ENCODE results near the gene GTF2F2. TPM values are rescaled to one million over a fixed set of nuclear protein-coding genes. Genes with fewer than 3 reads are reported as not detected.

The GTF2F2 gene
- polyA plus RNA-seq, 1 donor: 19.3 TPM

DNA sequence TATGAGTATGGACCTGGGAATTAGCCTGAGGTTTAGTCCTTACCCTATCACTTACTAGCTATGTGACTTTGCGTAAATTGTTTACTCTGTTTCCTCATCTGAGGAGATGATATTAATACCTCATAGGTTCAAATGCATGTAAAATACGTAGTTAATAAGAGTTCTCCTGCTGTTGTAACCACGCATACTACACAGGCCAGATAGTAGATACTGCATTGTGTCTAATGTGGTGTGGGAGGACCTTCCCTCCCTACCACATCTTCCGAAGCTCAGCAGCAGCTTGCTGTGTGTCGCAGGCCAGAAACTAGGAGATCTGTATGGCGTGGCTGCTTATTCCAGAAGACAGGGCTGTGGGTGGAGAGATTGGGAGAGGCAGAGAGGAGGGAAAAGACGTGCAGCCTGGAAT lies 23.0 kb downstream of the GTF2F2 start:
- Histone ChIP-seq H3K4me3 (ENCODE audit: low read length) (no peak overlapping the region), H3K27me3 (ENCODE audit: control insufficient read depth, insufficient read depth, low read length) (no peaks in the 10 kb centered on the region), H3K27ac (ENCODE audit: low read length) (no peak overlapping the region), H3K9me3 (ENCODE audit: control insufficient read depth, low read depth, low read length) (no peaks in the 10 kb centered on the region), H3K4me1 (ENCODE audit: control insufficient read depth, insufficient read depth, low read length) (no peaks in the 10 kb centered on the region), H3K36me3 (ENCODE audit: control insufficient read depth, insufficient read depth, low read length) (peaks cover 10% of the 10 kb centered on the region)
- no peak for DNase-seq
- WGBS (ENCODE audit: insufficient coverage, low lambda C conversion rate): 100% methylated on average over 2 of the region's 7 CpGs

DNA sequence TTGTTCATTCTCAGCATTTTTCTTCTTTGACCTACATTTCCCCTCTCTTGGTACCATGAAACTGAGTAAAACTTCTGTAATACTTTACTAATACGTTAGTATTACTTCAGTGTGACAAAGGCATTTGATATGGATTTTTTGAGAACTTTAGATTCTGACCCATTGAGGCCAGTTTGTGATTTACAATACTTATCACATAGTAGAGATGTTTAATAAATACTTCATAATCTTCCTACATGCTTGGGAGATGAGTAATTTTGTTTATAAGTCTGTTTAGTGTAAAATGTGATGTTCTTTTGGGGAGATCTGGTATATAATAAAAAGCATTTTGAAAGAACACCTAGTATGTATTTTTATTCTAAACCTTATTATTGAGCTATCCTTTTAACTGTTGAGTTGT lies 29.7 kb downstream of the GTF2F2 start:
- H3K36me3 ChIP-seq (ENCODE audit: control insufficient read depth, insufficient read depth, low read length): peaks cover 2% of the 10 kb centered on the region
- H3K27me3 ChIP-seq (ENCODE audit: control insufficient read depth, insufficient read depth, low read length): no peaks in the 10 kb centered on the region
- no peaks in the 10 kb centered on the region for H3K4me1 ChIP-seq (ENCODE audit: control insufficient read depth, insufficient read depth, low read length)
- H3K27ac ChIP-seq (ENCODE audit: low read length): no peak overlapping the region
- no peaks in the 10 kb centered on the region for H3K9me3 ChIP-seq (ENCODE audit: control insufficient read depth, low read depth, low read length)
- DNase-seq: no peak
- H3K4me3 ChIP-seq (ENCODE audit: low read length): no peak overlapping the region
- whole genome bisulfite sequencing (ENCODE audit: insufficient coverage, low lambda C conversion rate): 100% methylated on average over 1 of the region's 1 CpG

DNA sequence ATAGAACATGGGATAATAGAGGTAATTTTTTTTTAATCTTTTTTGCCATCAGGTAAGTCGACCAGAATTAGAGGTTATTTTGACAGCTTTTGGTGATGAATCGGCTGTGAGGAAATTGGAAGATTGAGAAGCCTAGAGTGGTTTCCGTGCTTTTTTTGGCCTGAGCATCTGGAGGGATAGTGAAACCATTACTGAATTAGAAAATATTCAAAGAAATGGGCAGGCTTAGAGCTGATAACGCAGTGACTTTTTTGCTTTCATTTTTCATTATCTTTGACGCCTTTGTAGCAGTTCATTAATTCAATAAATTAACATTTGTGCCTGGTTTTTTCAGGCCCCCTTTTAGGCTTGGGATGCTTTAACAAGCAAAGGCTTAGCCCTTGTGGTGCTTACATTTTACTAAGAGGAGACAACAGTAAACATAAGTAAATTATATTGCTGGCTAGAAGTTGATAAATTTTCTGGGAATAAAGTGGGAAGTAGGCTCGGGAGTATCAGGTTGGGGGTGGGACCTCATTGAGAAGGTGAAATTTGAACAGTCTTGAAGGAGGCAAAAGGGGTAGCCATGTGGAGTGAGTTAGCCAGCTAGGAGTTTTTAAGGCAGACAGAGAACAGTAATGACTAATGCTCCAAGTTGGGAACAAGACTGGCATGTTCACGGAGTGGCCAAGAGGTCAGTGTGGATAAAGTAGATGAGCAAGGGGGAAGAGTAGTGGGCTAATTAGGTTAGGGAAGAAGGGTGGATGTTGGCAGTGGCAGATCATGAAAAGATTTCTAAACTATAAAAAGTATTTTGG lies 36.5 kb downstream of the GTF2F2 start:
- Histone ChIP-seq H3K27ac (ENCODE audit: low read length) (no peak overlapping the region), H3K27me3 (ENCODE audit: control insufficient read depth, insufficient read depth, low read length) (no peaks in the 10 kb centered on the region), H3K4me3 (ENCODE audit: low read length) (no peak overlapping the region), H3K4me1 (ENCODE audit: control insufficient read depth, insufficient read depth, low read length) (no peaks in the 10 kb centered on the region), H3K9me3 (ENCODE audit: control insufficient read depth, low read depth, low read length) (no peaks in the 10 kb centered on the region), H3K36me3 (ENCODE audit: control insufficient read depth, insufficient read depth, low read length) (peaks cover 20% of the 10 kb centered on the region)
- 98% methylated on average over 5 of the region's 7 CpGs for WGBS (ENCODE audit: insufficient coverage, low lambda C conversion rate)
- no peak for DNase-seq

DNA sequence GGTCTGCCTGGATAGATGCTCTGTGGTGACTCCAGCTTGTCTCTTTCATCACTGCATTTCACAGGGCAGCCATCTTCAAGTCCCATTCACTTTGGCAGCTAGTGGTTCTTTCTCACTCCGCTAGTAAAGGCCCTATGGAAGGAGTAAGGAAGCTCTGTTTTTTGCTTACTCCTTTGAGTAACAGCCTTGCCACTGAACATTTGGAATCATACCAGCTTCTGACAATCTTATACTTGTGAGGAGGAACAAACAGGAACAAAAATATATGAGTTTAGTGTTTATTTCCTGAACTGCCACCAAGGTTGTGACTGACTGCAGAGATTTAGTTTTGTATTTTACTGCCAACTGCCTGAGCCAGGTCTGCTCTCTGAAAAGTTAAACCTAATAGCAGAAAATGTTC lies 41.9 kb downstream of the GTF2F2 start:
- Histone ChIP-seq H3K27ac (ENCODE audit: low read length) (no peak overlapping the region), H3K36me3 (ENCODE audit: control insufficient read depth, insufficient read depth, low read length) (peaks cover 14% of the 10 kb centered on the region), H3K27me3 (ENCODE audit: control insufficient read depth, insufficient read depth, low read length) (no peaks in the 10 kb centered on the region), H3K4me1 (ENCODE audit: control insufficient read depth, insufficient read depth, low read length) (no peaks in the 10 kb centered on the region), H3K9me3 (ENCODE audit: control insufficient read depth, low read depth, low read length) (no peaks in the 10 kb centered on the region), H3K4me3 (ENCODE audit: low read length) (no peak overlapping the region)
- WGBS (ENCODE audit: insufficient coverage, low lambda C conversion rate): no CpG with 5 or more reads among the region's 1 CpG
- DNase-seq: no peak

DNA sequence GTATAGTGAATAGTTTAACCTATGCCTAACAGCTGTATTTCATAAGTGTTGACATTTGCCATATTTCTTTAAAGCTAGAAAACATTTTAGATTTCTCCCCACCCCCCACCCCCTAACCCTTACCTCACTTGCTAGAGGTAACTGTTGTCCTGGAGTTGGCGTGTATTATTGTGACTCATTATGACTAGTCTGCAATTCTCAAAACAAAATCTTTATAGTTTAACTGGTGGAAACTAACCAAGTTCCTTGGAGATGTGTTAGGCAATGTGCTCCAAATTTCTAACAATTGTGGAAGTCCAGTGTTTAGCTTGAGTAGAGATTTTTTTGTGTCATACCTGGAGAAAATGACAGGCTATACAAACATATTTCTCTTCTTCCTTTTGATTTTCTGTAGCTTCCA lies 42.5 kb downstream of the GTF2F2 start:
- no CpG with 5 or more reads among the region's 1 CpG for WGBS (ENCODE audit: insufficient coverage, low lambda C conversion rate)
- no peaks in the 10 kb centered on the region for H3K27me3 ChIP-seq (ENCODE audit: control insufficient read depth, insufficient read depth, low read length)

DNA sequence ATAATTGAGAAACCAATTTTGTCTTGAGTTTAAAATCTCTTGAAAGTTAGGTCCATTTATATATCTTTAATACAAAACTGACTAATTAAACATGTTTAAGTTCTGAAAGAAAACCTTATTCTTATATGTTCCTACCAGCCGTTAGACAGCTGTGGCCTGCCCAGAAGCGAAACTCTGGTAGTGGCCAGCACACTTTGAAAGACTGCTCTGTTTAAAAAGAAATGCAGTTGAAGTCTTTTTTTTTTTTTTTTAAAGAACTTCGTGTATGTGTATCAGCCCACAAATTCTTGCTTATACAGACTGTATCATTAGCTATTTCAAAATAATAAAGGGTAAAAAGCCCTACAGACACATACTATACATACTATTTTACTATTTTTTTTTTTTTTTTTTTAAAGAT lies 46.5 kb downstream of the GTF2F2 start:
- H3K9me3 ChIP-seq (ENCODE audit: control insufficient read depth, low read depth, low read length): no peaks in the 10 kb centered on the region
- H3K27me3 ChIP-seq (ENCODE audit: control insufficient read depth, insufficient read depth, low read length): no peaks in the 10 kb centered on the region
- no peak for DNase-seq
- no peak overlapping the region for H3K4me3 ChIP-seq (ENCODE audit: low read length)
- no peak overlapping the region for H3K27ac ChIP-seq (ENCODE audit: low read length)
- peaks cover 6% of the 10 kb centered on the region for H3K36me3 ChIP-seq (ENCODE audit: control insufficient read depth, insufficient read depth, low read length)
- WGBS (ENCODE audit: insufficient coverage, low lambda C conversion rate): no CpG with 5 or more reads among the region's 3 CpGs
- H3K4me1 ChIP-seq (ENCODE audit: control insufficient read depth, insufficient read depth, low read length): no peaks in the 10 kb centered on the region

More for the DNA sequence above, 42.5 kb downstream of the GTF2F2 start:
- Histone ChIP-seq H3K27ac (ENCODE audit: low read length) (no peak overlapping the region), H3K9me3 (ENCODE audit: control insufficient read depth, low read depth, low read length) (no peaks in the 10 kb centered on the region), H3K36me3 (ENCODE audit: control insufficient read depth, insufficient read depth, low read length) (peaks cover 10% of the 10 kb centered on the region), H3K4me1 (ENCODE audit: control insufficient read depth, insufficient read depth, low read length) (no peaks in the 10 kb centered on the region), H3K4me3 (ENCODE audit: low read length) (no peak overlapping the region)
- no peak for DNase-seq

DNA sequence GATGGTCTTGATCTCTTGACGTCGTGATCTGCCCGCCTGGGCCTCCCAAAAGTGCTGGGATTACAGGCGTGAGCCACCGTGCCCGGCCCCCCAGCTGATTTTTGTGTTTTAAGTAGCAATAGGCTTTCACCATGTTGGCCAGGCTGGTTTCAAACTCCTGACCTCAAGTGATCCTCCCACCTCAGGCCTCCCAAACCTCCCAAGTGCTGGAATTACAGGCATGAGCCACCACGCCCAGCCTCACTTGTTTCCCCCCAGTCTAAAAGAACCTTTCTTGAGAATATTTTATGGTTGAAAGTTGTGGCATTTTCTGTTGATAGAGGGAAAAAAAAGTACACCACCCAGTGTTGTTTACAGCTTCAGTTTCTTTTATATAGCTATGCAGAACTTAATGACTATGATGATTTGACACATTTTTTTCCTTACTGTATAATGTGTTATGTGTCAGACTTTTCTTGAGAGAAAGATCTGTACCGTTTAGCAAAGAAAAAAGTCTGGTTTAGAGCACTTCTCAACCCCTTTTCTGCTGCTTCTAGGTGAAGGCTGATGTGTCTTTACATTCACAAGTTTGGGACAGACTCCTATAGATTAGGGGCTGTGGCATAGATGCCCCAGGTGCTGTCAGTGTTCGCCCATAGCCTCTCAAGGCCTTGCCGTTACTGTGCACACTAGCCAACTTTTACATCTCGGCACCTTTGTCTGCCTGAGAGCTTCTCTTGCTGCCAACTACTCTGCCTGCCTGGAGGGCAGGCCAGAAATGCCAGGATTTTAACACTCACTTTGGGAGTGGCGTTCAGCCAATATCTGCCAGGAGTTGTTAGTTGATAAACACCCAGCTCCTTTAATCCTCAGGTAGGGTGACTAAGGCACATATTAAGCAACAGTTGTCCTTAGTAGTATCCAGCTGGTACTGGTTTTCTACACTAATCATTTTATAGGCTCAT lies 47.6 kb downstream of the GTF2F2 start:
- no peak overlapping the region for H3K27ac ChIP-seq (ENCODE audit: low read length)
- WGBS (ENCODE audit: insufficient coverage, low lambda C conversion rate): no CpG with 5 or more reads among the region's 12 CpGs
- H3K27me3 ChIP-seq (ENCODE audit: control insufficient read depth, insufficient read depth, low read length): no peaks in the 10 kb centered on the region
- DNase-seq: peak; percentile 9 to 23
- no peak overlapping the region for H3K4me3 ChIP-seq (ENCODE audit: low read length)
- no peaks in the 10 kb centered on the region for H3K4me1 ChIP-seq (ENCODE audit: control insufficient read depth, insufficient read depth, low read length)
- peaks cover 3% of the 10 kb centered on the region for H3K36me3 ChIP-seq (ENCODE audit: control insufficient read depth, insufficient read depth, low read length)
- H3K9me3 ChIP-seq (ENCODE audit: control insufficient read depth, low read depth, low read length): no peaks in the 10 kb centered on the region

DNA sequence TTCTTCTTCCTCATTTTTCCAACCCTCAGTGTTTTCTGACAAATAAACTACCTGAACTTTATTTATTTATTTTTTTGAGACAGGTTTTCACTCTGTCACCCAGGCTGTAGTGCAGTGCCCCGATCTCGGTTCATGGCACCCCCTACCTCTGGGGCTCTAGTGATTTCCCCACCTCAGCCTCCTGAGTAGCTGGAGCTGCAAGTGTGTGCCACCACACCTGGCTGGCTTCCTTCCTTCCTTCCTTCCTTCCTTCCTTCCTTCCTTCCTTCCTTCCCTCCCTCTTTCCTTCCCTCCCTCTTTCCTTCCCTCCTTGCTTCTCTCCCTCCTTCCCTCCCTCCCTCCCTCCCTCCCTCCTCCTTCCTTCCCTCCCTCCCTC lies 48.2 kb downstream of the GTF2F2 start:
- no CpG with 5 or more reads among the region's 2 CpGs for WGBS (ENCODE audit: insufficient coverage, low lambda C conversion rate)
- H3K27ac ChIP-seq (ENCODE audit: low read length): no peak overlapping the region
- DNase-seq: no peak
- H3K27me3 ChIP-seq (ENCODE audit: control insufficient read depth, insufficient read depth, low read length): no peaks in the 10 kb centered on the region
- no peak overlapping the region for H3K4me3 ChIP-seq (ENCODE audit: low read length)
- peaks cover 3% of the 10 kb centered on the region for H3K36me3 ChIP-seq (ENCODE audit: control insufficient read depth, insufficient read depth, low read length)
- H3K4me1 ChIP-seq (ENCODE audit: control insufficient read depth, insufficient read depth, low read length): no peaks in the 10 kb centered on the region
- no peaks in the 10 kb centered on the region for H3K9me3 ChIP-seq (ENCODE audit: control insufficient read depth, low read depth, low read length)

DNA sequence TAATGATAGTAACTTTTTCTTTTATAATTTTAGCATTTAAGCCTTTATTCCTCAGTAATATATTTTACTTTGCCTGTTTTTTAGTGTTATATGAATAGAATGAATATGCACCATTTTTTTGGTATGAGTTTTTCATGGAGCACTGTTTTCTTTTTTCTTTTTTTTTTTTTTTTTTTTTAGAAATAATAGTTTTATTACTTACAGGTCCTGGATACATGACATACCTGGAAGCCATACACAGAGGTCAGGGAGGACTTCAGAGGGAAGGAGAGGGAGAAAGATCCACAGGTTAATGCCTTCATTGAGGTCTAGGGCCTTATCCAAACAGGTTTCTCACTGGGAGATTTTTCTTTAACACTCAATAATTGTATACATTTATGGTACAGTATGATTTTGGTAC lies 54.2 kb downstream of the GTF2F2 start:
- no peak for DNase-seq
- Histone ChIP-seq H3K4me3 (ENCODE audit: low read length) (no peak overlapping the region), H3K9me3 (ENCODE audit: control insufficient read depth, low read depth, low read length) (no peaks in the 10 kb centered on the region), H3K27me3 (ENCODE audit: control insufficient read depth, insufficient read depth, low read length) (no peaks in the 10 kb centered on the region), H3K4me1 (ENCODE audit: control insufficient read depth, insufficient read depth, low read length) (peaks cover 8% of the 10 kb centered on the region), H3K27ac (ENCODE audit: low read length) (no peak overlapping the region), H3K36me3 (ENCODE audit: control insufficient read depth, insufficient read depth, low read length) (peaks cover 3% of the 10 kb centered on the region)

DNA sequence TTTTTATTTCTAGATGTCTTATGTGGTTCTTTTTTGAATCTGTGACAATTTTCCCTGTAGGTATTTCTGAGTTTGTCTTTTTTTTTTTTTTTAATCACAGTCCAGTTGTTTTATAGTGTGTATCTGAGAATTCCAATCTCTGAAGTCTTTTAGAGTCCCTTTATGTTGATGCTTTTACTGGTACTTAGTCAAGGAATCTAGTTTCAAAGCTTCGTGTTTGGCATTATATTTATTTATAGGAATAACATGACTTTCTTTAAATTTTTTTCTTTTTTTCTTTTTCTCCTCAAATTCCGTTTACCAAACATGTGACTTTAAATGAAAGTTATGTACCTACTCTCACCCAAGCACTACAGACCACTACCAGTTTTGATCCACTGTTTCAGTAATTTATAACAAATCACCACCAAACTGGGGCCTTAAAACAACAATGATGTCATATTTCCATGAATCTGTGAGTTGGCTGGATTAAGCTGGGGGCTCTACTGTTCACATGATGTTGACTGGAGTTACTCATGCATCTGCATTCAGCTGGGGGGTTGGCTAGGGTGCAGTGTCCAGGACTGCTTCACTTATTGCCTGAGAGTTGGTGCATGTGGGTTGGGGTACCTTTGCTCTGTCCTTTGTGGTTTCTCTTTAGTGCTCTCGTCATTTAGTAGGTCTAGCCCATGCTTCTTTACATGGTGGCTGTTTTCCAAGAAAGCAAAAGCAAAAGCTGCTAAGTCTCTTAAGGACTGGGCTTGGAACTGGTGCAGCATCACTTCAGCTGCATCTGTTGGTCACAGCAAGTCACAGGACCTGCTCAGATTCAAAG lies 58.2 kb downstream of the GTF2F2 start:
- Histone ChIP-seq H3K4me1 (ENCODE audit: control insufficient read depth, insufficient read depth, low read length) (peaks cover 13% of the 10 kb centered on the region), H3K27me3 (ENCODE audit: control insufficient read depth, insufficient read depth, low read length) (no peaks in the 10 kb centered on the region), H3K4me3 (ENCODE audit: low read length) (no peak overlapping the region), H3K9me3 (ENCODE audit: control insufficient read depth, low read depth, low read length) (no peaks in the 10 kb centered on the region), H3K27ac (ENCODE audit: low read length) (no peak overlapping the region), H3K36me3 (ENCODE audit: control insufficient read depth, insufficient read depth, low read length) (peaks cover 3% of the 10 kb centered on the region)
- peak; percentile 10 to 50 for DNase-seq
- 87% methylated on average over 2 of the region's 3 CpGs for WGBS (ENCODE audit: insufficient coverage, low lambda C conversion rate)

Measured in large intestine (tissue), 3 donors.